HG03095 (cell line): ENCODE data around the gene UGT3A1.

Experiments
- ATAC-seq: cut with Tn5 transposase; IDR thresholded peaks from one replicate; pipeline ENCODE4 v1.9.1; 2021; ENCODE audit warnings: moderate library complexity; ENCODE audit not compliant: unreplicated experiment

The UGT3A1 gene

GRCh38 chr5:35919191-35919590, 72.0 kb downstream of the UGT3A1 start:
- no peak for ATAC-seq

- ATAC-seq: no peak
Measured at GRCh38 chr5:35908814-35909213, 82.4 kb downstream of the UGT3A1 start.

- no peak for ATAC-seq
Measured at GRCh38 chr5:35908228-35908627, 83.0 kb downstream of the UGT3A1 start.

GRCh38 chr5:35904443-35905132, 86.6 kb downstream of the UGT3A1 start:
- peak; percentile 73 for ATAC-seq

- no peak for ATAC-seq
Measured at GRCh38 chr5:35903631-35904203, 87.5 kb downstream of the UGT3A1 start.

GRCh38 chr5:35902046-35902672, 89.0 kb downstream of the UGT3A1 start:
- peak; percentile 49 for ATAC-seq
